DOHH2 (cell line): ENCODE results near the gene PHF20.

Experiments
- EZH2phosphoT487 ChIP-seq: fragments of 200-600 bp; sonication (generic); IDR thresholded peaks from 2 replicates; pipeline ENCODE4 v1.6.1; 2017; ENCODE audit warnings: borderline replicate concordance, mild to moderate bottlenecking, antibody characterized with exemption, low read length, moderate library complexity, mixed read lengths
- TF ChIP-seq, protein P1 (sequence below): fragments of 200-600 bp; sonication (generic); IDR thresholded peaks from one replicate; pipeline ENCODE4 v1.5.1; 2014; ENCODE audit warnings: antibody characterized with exemption, mild to moderate bottlenecking, low read depth, low read length; ENCODE audit not compliant: poor library complexity, severe bottlenecking

GRCh38 chr20:35837577-35838195, 65.9 kb downstream of the PHF20 start:
- TF ChIP-seq, protein P1, sequence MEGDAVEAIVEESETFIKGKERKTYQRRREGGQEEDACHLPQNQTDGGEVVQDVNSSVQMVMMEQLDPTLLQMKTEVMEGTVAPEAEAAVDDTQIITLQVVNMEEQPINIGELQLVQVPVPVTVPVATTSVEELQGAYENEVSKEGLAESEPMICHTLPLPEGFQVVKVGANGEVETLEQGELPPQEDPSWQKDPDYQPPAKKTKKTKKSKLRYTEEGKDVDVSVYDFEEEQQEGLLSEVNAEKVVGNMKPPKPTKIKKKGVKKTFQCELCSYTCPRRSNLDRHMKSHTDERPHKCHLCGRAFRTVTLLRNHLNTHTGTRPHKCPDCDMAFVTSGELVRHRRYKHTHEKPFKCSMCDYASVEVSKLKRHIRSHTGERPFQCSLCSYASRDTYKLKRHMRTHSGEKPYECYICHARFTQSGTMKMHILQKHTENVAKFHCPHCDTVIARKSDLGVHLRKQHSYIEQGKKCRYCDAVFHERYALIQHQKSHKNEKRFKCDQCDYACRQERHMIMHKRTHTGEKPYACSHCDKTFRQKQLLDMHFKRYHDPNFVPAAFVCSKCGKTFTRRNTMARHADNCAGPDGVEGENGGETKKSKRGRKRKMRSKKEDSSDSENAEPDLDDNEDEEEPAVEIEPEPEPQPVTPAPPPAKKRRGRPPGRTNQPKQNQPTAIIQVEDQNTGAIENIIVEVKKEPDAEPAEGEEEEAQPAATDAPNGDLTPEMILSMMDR: no peak
- TF ChIP-seq EZH2phosphoT487: no peak
